OCI-LY3 (cell line): ENCODE measurements around the gene COPG1.
A peak's percentile ranks its signal among the peaks of the same experiment; 100 is the strongest.

Source experiments
- EZH2phosphoT487 ChIP-seq: fragments of 200-600 bp; shearing (Covaris generic); IDR thresholded peaks from 2 replicates; pipeline ENCODE4 v1.6.1; 2018; ENCODE audit warnings: antibody characterized with exemption, mixed run types, low read depth
- TF ChIP-seq, protein P1 (sequence below): fragments of 200-600, 300-600 bp; sonication (generic); IDR thresholded peaks from 2 replicates; pipeline ENCODE4 v1.5.1; 2014; ENCODE audit warnings: antibody characterized with exemption, low read length, low read depth

- TF ChIP-seq EZH2phosphoT487 = no peak
- TF ChIP-seq, protein P1, sequence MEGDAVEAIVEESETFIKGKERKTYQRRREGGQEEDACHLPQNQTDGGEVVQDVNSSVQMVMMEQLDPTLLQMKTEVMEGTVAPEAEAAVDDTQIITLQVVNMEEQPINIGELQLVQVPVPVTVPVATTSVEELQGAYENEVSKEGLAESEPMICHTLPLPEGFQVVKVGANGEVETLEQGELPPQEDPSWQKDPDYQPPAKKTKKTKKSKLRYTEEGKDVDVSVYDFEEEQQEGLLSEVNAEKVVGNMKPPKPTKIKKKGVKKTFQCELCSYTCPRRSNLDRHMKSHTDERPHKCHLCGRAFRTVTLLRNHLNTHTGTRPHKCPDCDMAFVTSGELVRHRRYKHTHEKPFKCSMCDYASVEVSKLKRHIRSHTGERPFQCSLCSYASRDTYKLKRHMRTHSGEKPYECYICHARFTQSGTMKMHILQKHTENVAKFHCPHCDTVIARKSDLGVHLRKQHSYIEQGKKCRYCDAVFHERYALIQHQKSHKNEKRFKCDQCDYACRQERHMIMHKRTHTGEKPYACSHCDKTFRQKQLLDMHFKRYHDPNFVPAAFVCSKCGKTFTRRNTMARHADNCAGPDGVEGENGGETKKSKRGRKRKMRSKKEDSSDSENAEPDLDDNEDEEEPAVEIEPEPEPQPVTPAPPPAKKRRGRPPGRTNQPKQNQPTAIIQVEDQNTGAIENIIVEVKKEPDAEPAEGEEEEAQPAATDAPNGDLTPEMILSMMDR = peak; percentile 40
Observed at GRCh38 chr3:129323651-129324294, 74.4 kb downstream of the COPG1 start.
